Karpas-422 (cell line): ENCODE data around the gene UBE3D. TPM values are rescaled to one million over a fixed set of nuclear protein-coding genes. Genes with fewer than 3 reads are reported as not detected.

ENCODE experiments used
- DNase-seq: peaks from one replicate; pipeline ENCODE4 v3.0.0-alpha.2; 2015
- H2AFZ ChIP-seq: fragments of 200-600 bp; sonication (generic); 2 replicates; pipeline ENCODE4 v1.6.1; 2014; ENCODE audit warnings: antibody characterized with exemption, low read length, mixed read lengths
- H3K27ac ChIP-seq: fragments of 200-600 bp; sonication (generic); 2 replicates; pipeline ENCODE4 v1.5.1; 2014; ENCODE audit warnings: mild to moderate bottlenecking, low read length, moderate library complexity
- H3K27me3 ChIP-seq: fragments of 200-600 bp; sonication (generic); 2 replicates; pipeline ENCODE4 v1.6.1; 2014; ENCODE audit warnings: low read length, mixed read lengths
- H3K36me3 ChIP-seq: fragments of 200-600 bp; sonication (generic); 2 replicates; pipeline ENCODE4 v1.6.1; 2014; ENCODE audit warnings: low read length, mixed read lengths; ENCODE audit not compliant: insufficient read depth
- H3K4me1 ChIP-seq: fragments of 200-600 bp; sonication (generic); 2 replicates; pipeline ENCODE4 v1.6.1; 2014; ENCODE audit warnings: mild to moderate bottlenecking, low read length, mixed read lengths
- H3K4me2 ChIP-seq: fragments of 200-600 bp; sonication (generic); 2 replicates; pipeline ENCODE4 v1.6.1; 2014; ENCODE audit warnings: low read length, low read depth, mild to moderate bottlenecking; ENCODE audit not compliant: poor library complexity, severe bottlenecking
- H3K4me3 ChIP-seq: fragments of 200-600 bp; sonication (generic); 2 replicates; pipeline ENCODE4 v1.5.1; 2014; ENCODE audit warnings: mild to moderate bottlenecking, antibody characterized with exemption, low read length, mixed read lengths
- H3K79me2 ChIP-seq: fragments of 200-600 bp; sonication (generic); 2 replicates; pipeline ENCODE4 v1.6.1; 2014; ENCODE audit warnings: mild to moderate bottlenecking, low read length, mixed read lengths
- H3K9ac ChIP-seq: fragments of 200-600 bp; sonication (generic); 2 replicates; pipeline ENCODE4 v1.6.0; 2014; ENCODE audit warnings: low read length
- H3K9me2 ChIP-seq: fragments of 200-600 bp; sonication (generic), shearing (Covaris generic); replicated peaks from 2 replicates; pipeline ENCODE4 v1.6.0; 2014; ENCODE audit warnings: mild to moderate bottlenecking, low read length, moderate library complexity; ENCODE audit not compliant: insufficient read depth
- H3K9me3 ChIP-seq: fragments of 300-700, 200-600 bp; sonication (generic); 2 replicates; pipeline ENCODE4 v1.6.1; 2014; ENCODE audit warnings: low read length, mixed read lengths
- H4K20me1 ChIP-seq: fragments of 200-600 bp; sonication (generic); 2 replicates; pipeline ENCODE4 v1.6.1; 2014; ENCODE audit warnings: mild to moderate bottlenecking, antibody characterized with exemption, low read length, low read depth; ENCODE audit not compliant: insufficient read depth
- total RNA-seq: library from RNA; depleted of rRNA; stranded (reverse); fragments of >200 nt; shearing (Covaris generic); gene quantifications from 2 replicates; pipeline ENCODE4 v1.2.3, GENCODE V29; 2014; ENCODE audit warnings: low replicate concordance

Gene UBE3D
- total RNA-seq, 1 experiment from 2014 or later = 25.1 TPM

DNA sequence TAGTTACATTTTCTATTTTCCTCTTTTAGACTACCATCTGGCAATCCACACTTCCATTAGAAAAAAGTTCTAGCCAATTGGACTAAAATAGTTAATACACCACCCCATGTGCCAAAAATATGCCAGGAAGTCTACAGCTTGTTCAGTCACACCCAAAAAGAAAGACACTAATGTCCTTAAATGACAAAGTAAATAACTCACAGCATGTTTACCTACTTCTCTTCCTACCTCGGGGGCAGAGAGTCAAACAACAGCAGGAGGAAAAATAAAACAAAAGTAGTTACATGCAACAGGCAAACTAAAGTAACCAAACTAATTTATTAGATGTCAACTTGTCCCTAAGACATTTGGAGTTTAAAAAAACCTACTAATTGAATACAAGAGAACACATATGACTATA is 57.0 kb downstream of the UBE3D start:
- H3K36me3 ChIP-seq = peaks cover 8% of the 10 kb centered on the region
- peaks cover 49% of the 10 kb centered on the region for H3K79me2 ChIP-seq
- H2AFZ ChIP-seq = no peak overlapping the region
- peaks cover 5% of the 10 kb centered on the region; the same call in 1 of the 2 replicates for H3K4me1 ChIP-seq
- DNase-seq = no peak
- H3K9me2 ChIP-seq = no peaks in the 10 kb centered on the region
- H3K4me3 ChIP-seq = no peak overlapping the region
- H3K27me3 ChIP-seq = no peaks in the 10 kb centered on the region
- H3K9me3 ChIP-seq = no peaks in the 10 kb centered on the region
- no peak overlapping the region for H3K9ac ChIP-seq
- no peaks in the 10 kb centered on the region for H4K20me1 ChIP-seq
- no peak overlapping the region for H3K4me2 ChIP-seq
- H3K27ac ChIP-seq = no peak overlapping the region

DNA sequence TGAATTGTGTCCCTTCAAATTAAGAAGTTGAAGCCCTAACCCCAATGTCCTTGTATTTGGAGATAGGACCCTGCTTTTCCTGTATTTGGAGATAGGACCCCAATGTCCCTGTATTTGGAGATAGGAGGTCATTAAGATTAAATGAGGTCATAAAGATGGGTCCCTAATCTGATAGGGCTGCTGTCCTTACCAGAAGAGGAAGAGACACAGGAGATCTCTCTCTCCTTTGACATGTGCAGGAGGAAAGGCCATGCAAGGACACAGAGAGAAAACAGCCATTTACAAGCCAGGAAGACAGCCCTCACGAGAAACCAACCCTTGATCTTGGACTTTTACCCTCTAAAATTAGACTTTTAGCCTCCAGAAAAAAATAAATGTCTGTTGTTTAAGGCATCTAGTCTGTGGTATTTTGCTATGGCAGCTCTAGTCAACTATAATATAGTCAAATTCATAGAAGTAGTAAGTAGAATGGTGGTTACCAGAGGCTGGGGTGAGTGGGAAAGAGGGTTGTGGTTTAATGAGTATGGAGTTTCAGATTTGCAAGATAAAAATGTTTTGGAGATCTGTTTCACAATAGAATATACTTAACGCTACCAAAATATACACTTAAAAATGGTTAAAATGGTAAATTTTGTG is 59.3 kb downstream of the UBE3D start:
- peaks cover 5% of the 10 kb centered on the region; the same call in 1 of the 2 replicates for H3K4me1 ChIP-seq
- H4K20me1 ChIP-seq = no peaks in the 10 kb centered on the region
- no peaks in the 10 kb centered on the region for H3K27me3 ChIP-seq
- H3K36me3 ChIP-seq = peaks cover 4% of the 10 kb centered on the region; the same call in 1 of the 2 replicates
- no peak overlapping the region for H3K9ac ChIP-seq
- H3K9me2 ChIP-seq = no peaks in the 10 kb centered on the region
- H3K4me2 ChIP-seq = no peak overlapping the region
- H3K79me2 ChIP-seq = peaks cover 59% of the 10 kb centered on the region
- no peak overlapping the region for H3K4me3 ChIP-seq
- no peak for DNase-seq
- no peaks in the 10 kb centered on the region for H3K9me3 ChIP-seq
- H2AFZ ChIP-seq = no peak overlapping the region
- H3K27ac ChIP-seq = no peak overlapping the region

DNA sequence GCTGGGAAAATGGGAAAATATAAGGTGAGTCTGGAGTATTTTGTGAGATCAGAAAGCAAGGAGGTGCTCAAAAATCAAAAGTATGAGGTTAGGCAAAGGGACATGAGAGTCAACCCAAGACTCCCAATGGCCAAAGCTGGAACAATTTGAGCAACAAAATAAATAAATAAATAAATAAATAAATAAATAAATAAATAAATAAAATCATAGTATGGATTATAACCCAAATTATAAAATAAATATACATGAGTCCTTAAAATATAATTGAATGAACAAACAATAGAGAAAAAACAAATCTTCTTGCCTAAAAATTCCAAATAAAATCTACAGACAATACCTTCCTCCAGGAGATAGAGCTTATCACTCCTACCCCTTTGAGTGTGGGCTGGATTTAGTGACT is 69.5 kb downstream of the UBE3D start:
- H3K4me3 ChIP-seq = no peak overlapping the region
- H3K9me3 ChIP-seq = no peaks in the 10 kb centered on the region
- no peak overlapping the region for H3K27ac ChIP-seq
- H3K27me3 ChIP-seq = no peaks in the 10 kb centered on the region
- peaks cover 8% of the 10 kb centered on the region; the same call in 1 of the 2 replicates for H3K36me3 ChIP-seq
- H3K4me1 ChIP-seq = no peaks in the 10 kb centered on the region
- H3K9ac ChIP-seq = no peak overlapping the region
- no peaks in the 10 kb centered on the region for H3K9me2 ChIP-seq
- H2AFZ ChIP-seq = no peak overlapping the region
- no peaks in the 10 kb centered on the region for H4K20me1 ChIP-seq
- peaks cover 30% of the 10 kb centered on the region for H3K79me2 ChIP-seq
- H3K4me2 ChIP-seq = no peak overlapping the region
- no peak for DNase-seq

DNA sequence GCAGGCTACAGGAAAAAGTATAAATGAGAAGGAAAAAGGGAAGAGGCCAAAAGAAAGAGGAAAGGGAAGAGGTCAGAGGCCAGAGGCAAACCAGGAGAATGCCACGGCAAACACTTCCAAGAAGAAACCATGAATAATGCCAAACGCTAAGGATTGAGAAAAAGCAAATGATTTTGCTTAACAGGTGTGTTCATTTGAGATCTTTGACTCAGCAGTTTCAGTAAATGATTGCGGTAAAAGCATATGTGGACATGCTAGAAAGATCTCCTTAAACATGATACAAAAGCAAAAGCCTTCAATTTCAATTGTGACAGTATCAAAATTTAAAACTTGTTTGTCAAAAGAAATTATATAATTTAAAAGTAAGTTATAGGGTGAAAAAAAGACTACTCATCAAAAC is 70.6 kb downstream of the UBE3D start:
- no peak overlapping the region for H2AFZ ChIP-seq
- no peak overlapping the region for H3K27ac ChIP-seq
- H3K27me3 ChIP-seq = no peaks in the 10 kb centered on the region
- peaks cover 8% of the 10 kb centered on the region; the same call in 1 of the 2 replicates for H3K36me3 ChIP-seq
- no peaks in the 10 kb centered on the region for H3K4me1 ChIP-seq
- H3K4me2 ChIP-seq = no peak overlapping the region
- DNase-seq = no peak
- no peak overlapping the region for H3K4me3 ChIP-seq
- H3K9ac ChIP-seq = no peak overlapping the region
- H3K9me3 ChIP-seq = no peaks in the 10 kb centered on the region
- H4K20me1 ChIP-seq = no peaks in the 10 kb centered on the region
- H3K9me2 ChIP-seq = no peaks in the 10 kb centered on the region
- H3K79me2 ChIP-seq = peaks cover 27% of the 10 kb centered on the region

DNA sequence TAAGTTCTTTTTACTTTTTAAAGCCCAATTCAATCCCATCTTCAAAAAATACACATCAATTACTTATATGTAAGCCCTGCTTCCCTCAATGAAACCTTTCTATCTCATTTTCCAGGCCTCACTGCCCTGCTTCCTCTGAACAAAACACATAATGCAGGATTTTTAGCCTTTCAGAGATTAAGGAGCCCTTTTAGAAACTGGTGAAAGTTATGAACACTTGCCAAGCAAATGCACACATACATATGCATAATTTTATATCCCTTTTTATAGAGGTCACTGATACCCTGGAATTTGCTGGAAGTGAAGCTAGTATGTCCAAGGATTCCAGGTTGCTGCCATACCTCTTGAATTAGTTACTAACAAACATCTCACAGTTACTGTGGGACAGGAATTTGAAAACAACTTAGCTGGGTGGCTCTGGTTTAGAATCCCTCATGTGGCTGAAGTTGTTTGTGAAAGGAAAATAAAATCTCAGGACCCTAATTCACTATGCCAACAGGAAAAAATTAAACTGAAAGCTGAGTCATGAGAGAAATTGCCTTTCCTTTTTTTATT is 75.8 kb downstream of the UBE3D start:
- Histone ChIP-seq H3K4me2 (no peak overlapping the region), H3K36me3 (peaks cover 8% of the 10 kb centered on the region; the same call in 1 of the 2 replicates), H3K27me3 (no peaks in the 10 kb centered on the region), H3K27ac (no peak overlapping the region), H3K79me2 (peaks cover 21% of the 10 kb centered on the region), H3K9ac (no peak overlapping the region), H3K4me1 (no peaks in the 10 kb centered on the region), H2AFZ (no peak overlapping the region), H3K4me3 (no peak overlapping the region), H3K9me2 (no peaks in the 10 kb centered on the region), H3K9me3 (no peaks in the 10 kb centered on the region), H4K20me1 (no peaks in the 10 kb centered on the region)
- DNase-seq = no peak

DNA sequence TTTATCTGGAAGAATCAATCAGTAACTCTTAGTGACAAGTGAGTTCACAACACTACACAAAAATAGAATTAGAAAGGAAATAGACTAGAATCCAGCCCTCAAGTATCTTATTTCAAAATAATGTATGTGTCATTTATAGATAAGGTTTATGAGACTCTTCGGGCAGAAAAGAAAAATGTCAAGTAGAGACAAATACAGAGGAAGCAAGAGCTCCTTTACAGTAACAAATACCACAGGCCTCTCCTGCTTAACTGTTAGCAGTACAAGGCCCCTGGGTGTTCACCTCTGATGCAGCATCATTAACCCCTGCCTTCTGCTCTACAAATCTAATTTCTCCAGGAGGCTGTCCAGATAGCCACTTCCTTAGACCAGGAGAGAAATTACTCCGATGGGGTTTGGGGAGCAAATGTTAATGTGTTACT is 76.7 kb downstream of the UBE3D start:
- no peak overlapping the region for H2AFZ ChIP-seq
- H3K9me2 ChIP-seq = no peaks in the 10 kb centered on the region
- H3K4me3 ChIP-seq = no peak overlapping the region
- no peak overlapping the region for H3K27ac ChIP-seq
- H3K27me3 ChIP-seq = no peaks in the 10 kb centered on the region
- H3K4me2 ChIP-seq = no peak overlapping the region
- no peak overlapping the region for H3K9ac ChIP-seq
- H3K4me1 ChIP-seq = no peaks in the 10 kb centered on the region
- H3K36me3 ChIP-seq = peaks cover 8% of the 10 kb centered on the region; the same call in 1 of the 2 replicates
- no peaks in the 10 kb centered on the region for H4K20me1 ChIP-seq
- H3K79me2 ChIP-seq = peaks cover 12% of the 10 kb centered on the region
- no peaks in the 10 kb centered on the region for H3K9me3 ChIP-seq
- no peak for DNase-seq

DNA sequence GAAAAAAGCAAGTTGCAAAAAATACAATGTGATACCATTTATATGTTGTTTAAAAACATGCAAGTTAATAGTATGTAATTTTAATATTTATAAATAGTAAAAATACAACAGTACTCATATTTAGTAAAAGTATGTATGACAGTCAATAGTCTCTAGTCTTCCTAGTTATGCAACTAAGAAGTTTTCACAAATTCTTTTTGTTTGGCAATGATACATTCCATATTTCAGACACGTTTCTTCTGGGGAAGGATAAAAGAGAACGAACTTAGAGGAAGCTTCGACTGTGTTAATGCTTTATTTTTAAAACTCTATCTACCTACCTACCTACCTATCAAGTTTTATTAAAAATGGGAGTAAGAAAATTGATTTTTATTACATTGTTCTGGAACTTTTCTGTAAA is 77.7 kb downstream of the UBE3D start:
- no peaks in the 10 kb centered on the region for H4K20me1 ChIP-seq
- no peaks in the 10 kb centered on the region for H3K4me1 ChIP-seq
- no peaks in the 10 kb centered on the region for H3K36me3 ChIP-seq
- H3K27ac ChIP-seq = no peak overlapping the region
- no peak for DNase-seq
- no peak overlapping the region for H2AFZ ChIP-seq
- no peak overlapping the region for H3K4me3 ChIP-seq
- H3K27me3 ChIP-seq = no peaks in the 10 kb centered on the region
- H3K9me2 ChIP-seq = no peaks in the 10 kb centered on the region
- H3K4me2 ChIP-seq = no peak overlapping the region
- no peak overlapping the region for H3K9ac ChIP-seq
- H3K9me3 ChIP-seq = no peaks in the 10 kb centered on the region
- H3K79me2 ChIP-seq = 0 out of 2 replicates have a peak, but pooled peaks cover 6% of the 10 kb centered on the region

DNA sequence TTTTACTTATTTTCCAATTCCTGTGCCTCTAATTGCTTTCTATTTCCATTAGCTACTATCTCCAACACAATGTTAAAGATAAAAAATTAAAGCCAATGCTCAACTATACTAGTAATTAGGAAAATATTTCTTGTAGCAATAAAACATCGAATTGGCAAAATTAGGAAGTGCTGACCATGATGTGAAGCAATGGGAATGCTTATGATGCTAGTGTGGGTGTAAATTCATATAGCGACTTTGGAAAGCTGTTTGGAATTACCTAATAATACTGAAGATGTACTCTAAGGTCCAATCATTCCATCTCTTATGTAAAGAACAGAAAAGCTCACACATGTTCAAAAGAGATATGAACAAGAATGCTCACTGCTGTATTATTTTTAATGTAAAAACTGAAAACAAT is 78.2 kb downstream of the UBE3D start:
- Histone ChIP-seq H3K79me2 (0 out of 2 replicates have a peak, but pooled peaks cover 3% of the 10 kb centered on the region), H3K27ac (no peak overlapping the region), H2AFZ (no peak overlapping the region), H3K9me3 (no peaks in the 10 kb centered on the region), H3K4me2 (no peak overlapping the region), H3K9me2 (no peaks in the 10 kb centered on the region), H3K27me3 (no peaks in the 10 kb centered on the region), H3K4me1 (no peaks in the 10 kb centered on the region), H4K20me1 (no peaks in the 10 kb centered on the region), H3K36me3 (no peaks in the 10 kb centered on the region), H3K4me3 (no peak overlapping the region), H3K9ac (no peak overlapping the region)
- no peak for DNase-seq
